ENCODE measurements around the gene PGBD5. TPM values are rescaled to one million over a fixed set of nuclear protein-coding genes. Genes with fewer than 3 reads are reported as not detected.
"Not testable (repeated sequence)": the region's sequence is repeated elsewhere in the genome, so short reads cannot be mapped to it uniquely, and the experiment has no call there.

PGBD5 gene
- total and polyA plus RNA-seq, 9 donors, result 5.8 to 36.6 (median 23.7) TPM

DNA sequence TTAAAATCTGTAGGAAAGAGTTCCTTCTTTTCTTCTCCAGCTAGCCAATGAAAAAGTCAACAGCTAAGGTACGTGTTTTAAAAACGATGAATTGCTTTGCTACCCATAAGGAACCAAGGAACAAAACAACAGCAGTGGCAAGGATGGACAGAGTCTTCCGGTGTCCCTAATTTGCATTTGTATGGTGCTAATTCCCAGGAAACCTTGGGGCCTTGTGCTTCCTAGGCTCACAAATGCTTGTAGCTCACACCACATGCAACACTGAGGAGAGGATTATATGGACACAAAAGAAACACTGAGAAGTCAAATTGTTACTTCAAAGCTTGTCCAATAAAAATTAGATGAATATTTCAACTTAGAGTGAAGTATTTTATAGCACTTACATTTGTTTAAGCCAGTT, 1.8 kb upstream of the PGBD5 start:
- H3K27me3 ChIP-seq (ENCODE audit: control insufficient read depth, insufficient read depth, low read length), result peaks cover 34% of the 10 kb centered on the region

DNA sequence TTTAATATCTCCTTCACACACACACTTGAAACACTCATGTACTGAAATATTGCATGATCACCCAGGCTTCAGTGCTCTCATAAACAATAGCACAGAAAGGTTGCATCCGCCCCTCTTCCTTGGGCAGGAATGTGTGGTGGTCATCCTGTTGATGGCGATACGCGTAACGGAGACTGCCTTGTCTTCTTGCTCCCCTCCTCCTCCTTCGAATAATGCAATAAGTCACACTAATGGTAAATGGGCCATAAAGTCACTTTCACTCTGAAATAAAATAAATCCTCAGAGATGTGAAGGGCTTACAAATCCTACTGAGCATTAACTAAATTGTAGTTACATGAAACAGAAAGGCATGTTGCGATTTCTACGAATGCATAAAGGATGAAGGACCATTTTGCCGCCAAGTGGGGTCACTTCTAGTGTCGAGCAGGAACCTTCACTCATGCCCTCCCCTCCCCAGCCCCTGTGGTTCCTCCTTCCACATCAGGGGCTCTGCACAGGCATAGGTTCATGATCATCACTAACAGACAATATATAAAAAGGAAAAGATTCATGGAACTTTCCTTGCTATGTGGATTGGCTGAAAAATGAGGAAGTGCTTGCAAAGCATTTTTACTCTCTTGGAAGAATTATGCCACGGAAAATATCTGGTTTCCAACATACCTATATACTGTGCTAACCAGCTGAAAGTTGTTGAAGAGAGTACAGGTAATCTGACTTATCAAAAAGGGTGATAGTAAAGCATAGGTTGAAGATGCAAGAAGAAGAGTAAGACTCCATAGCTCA, 1.2 kb upstream of the PGBD5 start:
- Histone ChIP-seq H3K4me3 (ENCODE audit: low read length) (no peak overlapping the region), H3K27me3 (ENCODE audit: control insufficient read depth, insufficient read depth, low read length) (peaks cover 40% of the 10 kb centered on the region), H3K36me3 (ENCODE audit: control insufficient read depth, insufficient read depth, low read length) (no peaks in the 10 kb centered on the region), H3K4me1 (ENCODE audit: control insufficient read depth, insufficient read depth, low read length) (peaks cover 12% of the 10 kb centered on the region), H3K27ac (ENCODE audit: low read length) (no peak overlapping the region), H3K9me3 (replicated peaks; ENCODE audit: control insufficient read depth, low read depth, low read length) (no peaks in the 10 kb centered on the region)
- WGBS (ENCODE audit: insufficient coverage), result no CpG with 5 or more reads among the region's 11 CpGs
- peak; percentile 3 for DNase-seq

More for the DNA sequence above, 1.8 kb upstream of the PGBD5 start:
- Histone ChIP-seq H3K27ac (ENCODE audit: low read length) (no peak overlapping the region), H3K4me1 (ENCODE audit: control insufficient read depth, insufficient read depth, low read length) (peaks cover 10% of the 10 kb centered on the region), H3K4me3 (ENCODE audit: low read length) (no peak overlapping the region), H3K36me3 (ENCODE audit: control insufficient read depth, insufficient read depth, low read length) (no peaks in the 10 kb centered on the region), H3K9me3 (replicated peaks; ENCODE audit: control insufficient read depth, low read depth, low read length) (no peaks in the 10 kb centered on the region)
- DNase-seq, result no peak
- WGBS (ENCODE audit: insufficient coverage), result no CpG with 5 or more reads among the region's 3 CpGs

DNA sequence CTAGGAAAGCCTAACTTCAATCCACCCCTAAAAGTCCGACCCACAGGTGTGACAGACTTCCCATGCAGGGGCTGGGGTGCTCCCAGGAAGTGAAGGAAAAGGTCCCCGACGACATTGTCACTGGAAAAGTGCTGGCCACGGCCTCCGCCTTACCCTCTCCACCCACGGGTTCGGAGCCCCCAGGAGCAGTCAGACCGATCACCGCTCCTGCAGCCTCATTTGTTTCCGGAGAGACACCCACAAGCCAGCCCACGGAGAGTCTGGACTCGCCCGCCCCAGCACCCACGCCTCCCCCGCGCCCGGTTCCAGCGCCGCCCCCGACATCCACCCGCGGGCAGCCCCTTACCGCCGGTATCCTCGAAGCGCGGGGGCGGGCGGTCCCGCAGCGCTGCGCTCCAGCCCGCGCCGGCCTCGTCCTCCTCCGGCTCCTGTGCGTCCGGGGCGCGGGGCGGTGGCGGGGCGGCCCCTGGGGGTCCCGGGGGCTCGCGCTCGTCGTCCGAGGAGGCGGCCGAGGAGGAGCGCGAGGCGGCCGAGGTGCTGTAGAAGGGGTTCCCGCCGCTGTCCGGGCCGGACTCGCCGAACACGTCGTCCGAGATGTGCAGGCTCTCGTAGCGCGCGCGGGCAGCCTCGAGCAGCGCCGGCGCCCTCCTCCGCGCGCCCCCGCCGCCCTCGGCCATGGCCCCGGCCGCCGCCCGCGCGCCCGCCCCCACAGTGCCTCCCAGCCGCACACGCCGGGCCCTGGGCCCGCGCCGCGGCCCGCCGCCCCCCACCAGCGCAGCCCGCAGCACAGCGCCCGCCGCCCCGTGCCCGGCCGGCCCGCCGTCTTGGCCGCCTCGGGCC, 660 bp downstream of the PGBD5 start:
- Histone ChIP-seq H3K27me3 (ENCODE audit: control insufficient read depth, insufficient read depth, low read length) (peaks cover 48% of the 10 kb centered on the region), H3K4me1 (ENCODE audit: control insufficient read depth, insufficient read depth, low read length) (peaks cover 13% of the 10 kb centered on the region), H3K9me3 (replicated peaks; ENCODE audit: control insufficient read depth, low read depth, low read length) (no peaks in the 10 kb centered on the region), H3K27ac (ENCODE audit: low read length) (no peak overlapping the region), H3K36me3 (ENCODE audit: control insufficient read depth, insufficient read depth, low read length) (no peaks in the 10 kb centered on the region), H3K4me3 (ENCODE audit: low read length) (peak overlapping the region; percentile 48)
- DNase-seq, result peak; percentile 16
- under 1% methylated on average over 108 of the region's 108 CpGs for WGBS (ENCODE audit: insufficient coverage)

DNA sequence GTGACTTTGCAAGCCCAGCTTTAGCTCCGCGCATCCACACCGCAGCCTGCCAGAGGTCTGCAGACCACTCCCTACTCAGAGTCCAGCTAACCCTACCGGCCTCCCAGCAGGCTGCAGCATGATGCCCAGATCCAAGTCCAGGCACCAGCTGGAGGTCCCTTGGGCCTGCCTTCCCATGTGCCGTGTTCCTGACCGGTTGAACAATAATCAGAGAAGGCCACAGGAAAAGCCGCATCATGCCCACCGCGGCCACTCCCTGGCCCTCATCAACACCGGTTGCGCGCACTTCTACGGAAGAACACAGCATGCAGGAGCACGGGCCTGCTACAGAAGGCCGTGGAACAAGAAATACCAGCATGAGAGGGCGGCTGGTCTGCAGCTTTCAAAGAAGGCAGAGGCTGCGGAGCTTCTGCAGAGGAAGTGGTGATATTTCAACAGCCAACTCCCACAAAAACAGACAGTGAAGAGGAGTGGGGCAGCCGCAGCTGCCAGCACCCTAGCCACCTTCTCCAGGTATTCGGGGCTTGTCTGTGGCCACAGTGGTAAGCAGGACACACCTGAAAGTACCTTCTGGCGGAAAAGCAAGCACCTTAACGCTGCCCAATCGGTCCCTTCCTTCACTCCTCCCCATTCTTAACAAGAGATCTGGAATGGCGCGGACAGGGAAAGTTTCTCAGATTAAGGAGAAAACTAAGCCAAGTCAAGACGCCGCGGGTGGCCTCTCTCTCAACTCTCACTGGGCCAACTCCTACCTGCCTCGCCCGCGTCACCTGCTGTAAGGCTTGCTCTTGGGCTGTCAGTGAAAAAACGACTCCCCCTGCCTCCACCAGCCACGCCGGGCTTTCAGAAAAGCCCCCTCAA, 1.5 kb downstream of the PGBD5 start:
- H3K9me3 ChIP-seq (replicated peaks; ENCODE audit: control insufficient read depth, low read depth, low read length), result no peaks in the 10 kb centered on the region
- peak; percentile 5 for DNase-seq
- H3K27me3 ChIP-seq (ENCODE audit: control insufficient read depth, insufficient read depth, low read length), result peaks cover 46% of the 10 kb centered on the region
- peaks cover 13% of the 10 kb centered on the region for H3K4me1 ChIP-seq (ENCODE audit: control insufficient read depth, insufficient read depth, low read length)
- H3K4me3 ChIP-seq (ENCODE audit: low read length), result peak overlapping the region; percentile 48
- no peaks in the 10 kb centered on the region for H3K36me3 ChIP-seq (ENCODE audit: control insufficient read depth, insufficient read depth, low read length)
- H3K27ac ChIP-seq (ENCODE audit: low read length), result no peak overlapping the region
- 6% methylated on average over 28 of the region's 33 CpGs for WGBS (ENCODE audit: insufficient coverage)

DNA sequence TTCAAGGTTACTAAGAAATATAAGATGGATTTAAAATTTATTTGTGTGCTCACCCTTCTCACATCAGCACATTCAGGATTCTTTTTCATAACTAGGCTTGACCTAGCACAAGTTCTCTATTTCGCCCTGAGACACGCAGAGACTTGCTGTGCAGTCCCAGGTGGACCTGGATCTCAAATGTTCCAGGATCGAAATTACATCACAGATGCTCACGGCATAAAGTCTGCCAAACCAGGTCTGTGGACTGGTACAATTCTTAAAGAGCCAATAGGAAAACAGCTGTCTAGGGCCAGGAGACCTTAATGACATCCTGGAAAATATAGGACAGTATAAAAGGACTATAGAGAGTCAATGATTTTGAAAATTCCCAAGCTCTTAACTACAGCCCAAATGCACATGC, 2.2 kb downstream of the PGBD5 start:
- Histone ChIP-seq H3K4me1 (ENCODE audit: control insufficient read depth, insufficient read depth, low read length) (peaks cover 13% of the 10 kb centered on the region), H3K9me3 (replicated peaks; ENCODE audit: control insufficient read depth, low read depth, low read length) (no peaks in the 10 kb centered on the region), H3K36me3 (ENCODE audit: control insufficient read depth, insufficient read depth, low read length) (no peaks in the 10 kb centered on the region), H3K27ac (ENCODE audit: low read length) (no peak overlapping the region), H3K4me3 (ENCODE audit: low read length) (peak overlapping the region; percentile 48), H3K27me3 (ENCODE audit: control insufficient read depth, insufficient read depth, low read length) (peaks cover 46% of the 10 kb centered on the region)
- 78% methylated on average over 3 of the region's 4 CpGs for WGBS (ENCODE audit: insufficient coverage)
- no peak for DNase-seq

DNA sequence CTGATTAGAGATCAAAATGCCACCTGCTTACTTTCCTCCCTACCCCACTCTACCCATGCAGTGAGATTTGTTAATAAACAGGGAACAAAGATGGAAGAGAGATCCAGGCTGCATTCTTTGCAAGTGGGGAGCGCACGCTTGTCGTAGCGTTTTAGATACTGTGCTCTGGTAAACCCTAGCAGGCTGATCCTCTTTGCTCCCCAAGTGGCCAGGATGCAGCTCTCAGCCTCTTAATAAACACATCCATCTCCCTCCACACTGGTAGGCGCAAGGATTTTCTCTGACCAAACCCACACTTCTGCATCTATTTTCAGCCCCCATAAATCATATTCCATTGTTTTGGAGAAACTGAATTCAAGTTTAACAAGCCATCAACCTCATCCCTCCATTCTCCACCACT, 2.9 kb downstream of the PGBD5 start:
- no peak overlapping the region for H3K27ac ChIP-seq (ENCODE audit: low read length)
- WGBS (ENCODE audit: insufficient coverage), result 14% methylated on average over 2 of the region's 5 CpGs
- H3K4me1 ChIP-seq (ENCODE audit: control insufficient read depth, insufficient read depth, low read length), result peaks cover 13% of the 10 kb centered on the region
- H3K27me3 ChIP-seq (ENCODE audit: control insufficient read depth, insufficient read depth, low read length), result peaks cover 46% of the 10 kb centered on the region
- DNase-seq, result no peak
- H3K9me3 ChIP-seq (replicated peaks; ENCODE audit: control insufficient read depth, low read depth, low read length), result no peaks in the 10 kb centered on the region
- no peaks in the 10 kb centered on the region for H3K36me3 ChIP-seq (ENCODE audit: control insufficient read depth, insufficient read depth, low read length)
- no peak overlapping the region for H3K4me3 ChIP-seq (ENCODE audit: low read length)

DNA sequence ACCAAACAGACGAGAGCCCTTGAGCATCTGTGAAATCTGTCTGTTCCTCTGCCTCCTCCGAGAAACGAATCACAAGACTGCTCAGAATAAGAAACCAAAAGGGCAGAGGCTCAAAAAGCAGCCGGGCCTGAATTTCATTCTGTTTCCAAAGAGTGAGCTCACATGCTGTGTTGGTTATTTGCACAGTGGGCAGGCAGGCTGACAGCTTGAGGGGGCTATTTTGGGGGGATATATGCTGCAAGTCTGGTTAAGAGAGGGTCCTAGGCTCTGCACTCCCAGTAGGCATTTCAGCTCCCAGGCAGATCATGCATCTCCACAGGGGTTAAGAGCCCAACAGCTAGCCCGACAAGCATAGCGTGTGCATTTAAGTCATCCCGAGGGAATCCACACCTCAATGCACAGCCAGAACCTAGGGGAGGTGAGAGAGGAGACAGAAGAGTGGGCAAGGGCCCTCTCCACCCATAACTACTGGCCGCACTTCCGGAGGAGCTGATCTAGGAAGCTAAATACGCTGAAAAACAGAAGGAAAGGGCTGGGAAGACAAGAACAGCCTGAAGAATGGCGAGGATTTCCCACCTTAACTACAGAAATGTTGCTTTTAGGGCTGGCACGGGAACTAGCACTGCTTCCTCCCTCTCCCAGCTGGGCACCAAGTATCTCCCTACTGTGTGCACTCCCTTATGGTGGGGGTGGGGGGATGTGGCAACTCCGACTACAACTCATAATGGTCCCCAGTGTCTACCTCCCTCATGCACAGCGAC, 3.7 kb downstream of the PGBD5 start:
- Histone ChIP-seq H3K4me1 (ENCODE audit: control insufficient read depth, insufficient read depth, low read length) (peaks cover 13% of the 10 kb centered on the region), H3K9me3 (replicated peaks; ENCODE audit: control insufficient read depth, low read depth, low read length) (no peaks in the 10 kb centered on the region), H3K27ac (ENCODE audit: low read length) (no peak overlapping the region), H3K36me3 (ENCODE audit: control insufficient read depth, insufficient read depth, low read length) (no peaks in the 10 kb centered on the region), H3K4me3 (ENCODE audit: low read length) (no peak overlapping the region), H3K27me3 (ENCODE audit: control insufficient read depth, insufficient read depth, low read length) (peaks cover 46% of the 10 kb centered on the region)
- WGBS (ENCODE audit: insufficient coverage), result 39% methylated on average over 4 of the region's 14 CpGs
- no peak for DNase-seq

DNA sequence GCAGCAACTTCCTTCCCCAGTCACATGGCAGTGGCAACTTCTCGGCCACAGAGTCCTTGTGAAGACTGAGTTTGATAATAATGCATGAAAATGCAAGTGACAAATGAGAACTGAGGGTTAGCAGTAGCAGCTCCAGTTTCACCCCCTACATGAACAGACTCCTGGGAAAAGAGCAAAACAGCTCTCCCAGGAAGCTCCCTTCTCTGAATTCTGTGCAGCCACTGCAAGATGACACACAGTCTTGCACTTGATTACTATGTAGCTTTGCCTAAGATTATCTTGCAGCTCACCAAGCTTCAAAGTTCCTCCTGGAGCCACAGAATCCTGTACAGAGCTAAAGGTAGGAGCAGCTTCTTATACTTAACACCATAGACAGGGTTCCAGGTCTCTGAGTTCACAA, 4.7 kb downstream of the PGBD5 start:
- H3K4me3 ChIP-seq (ENCODE audit: low read length), result no peak overlapping the region
- no peaks in the 10 kb centered on the region for H3K9me3 ChIP-seq (replicated peaks; ENCODE audit: control insufficient read depth, low read depth, low read length)
- H3K4me1 ChIP-seq (ENCODE audit: control insufficient read depth, insufficient read depth, low read length), result peaks cover 10% of the 10 kb centered on the region
- H3K27me3 ChIP-seq (ENCODE audit: control insufficient read depth, insufficient read depth, low read length), result peaks cover 39% of the 10 kb centered on the region
- H3K27ac ChIP-seq (ENCODE audit: low read length), result no peak overlapping the region
- WGBS (ENCODE audit: insufficient coverage), result no CpG with 5 or more reads among the region's 1 CpG
- no peak for DNase-seq
- no peaks in the 10 kb centered on the region for H3K36me3 ChIP-seq (ENCODE audit: control insufficient read depth, insufficient read depth, low read length)

DNA sequence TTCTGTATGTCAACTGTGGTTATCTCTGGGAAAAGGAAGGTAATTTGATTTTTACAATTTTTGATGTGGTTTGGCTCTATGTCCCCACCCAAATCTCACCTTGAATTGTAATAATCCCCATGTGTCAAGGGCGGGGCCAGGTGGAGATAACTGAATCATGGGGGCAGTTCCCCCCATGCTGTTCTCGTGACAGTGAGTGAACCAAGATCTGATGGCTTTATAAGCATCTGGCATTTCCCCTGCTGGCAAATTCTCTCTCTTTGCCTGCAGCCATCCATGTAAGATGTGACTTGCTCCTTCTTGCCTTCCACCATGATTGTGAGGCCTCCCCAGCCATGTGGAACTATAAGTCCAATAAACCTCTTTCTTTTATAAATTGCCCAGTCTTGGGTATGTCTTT, 5.8 kb downstream of the PGBD5 start:
- peaks cover 38% of the 10 kb centered on the region for H3K27me3 ChIP-seq (ENCODE audit: control insufficient read depth, insufficient read depth, low read length)
- H3K9me3 ChIP-seq (replicated peaks; ENCODE audit: control insufficient read depth, low read depth, low read length); H3K36me3 ChIP-seq (ENCODE audit: control insufficient read depth, insufficient read depth, low read length); H3K27ac ChIP-seq (ENCODE audit: low read length); DNase-seq; H3K4me3 ChIP-seq (ENCODE audit: low read length): not testable (repeated sequence)
- WGBS (ENCODE audit: insufficient coverage), result 83% methylated on average over 1 of the region's 2 CpGs
- H3K4me1 ChIP-seq (ENCODE audit: control insufficient read depth, insufficient read depth, low read length), result peaks cover 10% of the 10 kb centered on the region
